ENCODE data around the gene WNT5A.
"Not testable (repeated sequence)": the region's sequence is repeated elsewhere in the genome, so short reads cannot be mapped to it uniquely, and the experiment has no call there.

Gene WNT5A

DNA sequence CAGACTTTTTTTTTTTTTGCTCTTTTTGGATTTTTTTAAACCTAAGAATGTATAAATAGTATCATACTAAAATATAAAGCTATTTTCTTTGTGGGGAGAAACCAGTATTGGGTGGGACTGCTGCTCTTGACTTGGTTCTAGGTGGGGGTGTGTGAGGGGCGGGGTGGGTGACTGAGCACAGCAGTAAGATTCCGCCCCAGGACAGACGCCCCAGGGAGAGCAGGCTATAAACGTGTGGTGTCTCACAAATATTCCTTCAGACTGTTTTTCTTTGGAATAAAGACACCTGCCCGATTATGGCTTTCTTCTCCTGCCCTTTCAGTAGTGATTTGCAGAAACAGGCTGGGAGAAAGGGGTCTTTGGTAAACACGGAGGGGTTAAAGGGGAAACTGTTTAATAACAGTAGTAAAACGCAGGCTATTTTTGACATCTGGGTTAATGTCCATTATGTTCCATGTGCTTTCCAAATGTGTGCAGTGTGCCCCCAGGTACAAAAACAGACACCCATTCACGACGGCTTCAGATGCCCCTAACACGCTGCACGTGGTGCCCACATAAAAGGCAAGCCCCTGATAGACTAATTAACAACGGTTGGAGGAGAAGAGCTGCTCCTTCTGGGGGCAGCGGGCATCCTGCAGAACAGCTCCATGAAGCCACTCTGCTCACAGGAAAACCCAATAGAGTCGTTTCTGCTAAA is 28.6 kb upstream of the WNT5A start:
- no peaks in the 10 kb centered on the region for H3K36me3 Mint-ChIP-seq (ENCODE audit: low read depth)
- no peaks in the 10 kb centered on the region for H3K4me1 Mint-ChIP-seq
- ATAC-seq (no peak), DNase-seq (no peak)
- H3K4me3 Mint-ChIP-seq, result no peak overlapping the region
- H3K9me3 Mint-ChIP-seq, result no peaks in the 10 kb centered on the region
- no peaks in the 10 kb centered on the region for H3K27me3 Mint-ChIP-seq
- H3K27ac Mint-ChIP-seq, result no peak overlapping the region

DNA sequence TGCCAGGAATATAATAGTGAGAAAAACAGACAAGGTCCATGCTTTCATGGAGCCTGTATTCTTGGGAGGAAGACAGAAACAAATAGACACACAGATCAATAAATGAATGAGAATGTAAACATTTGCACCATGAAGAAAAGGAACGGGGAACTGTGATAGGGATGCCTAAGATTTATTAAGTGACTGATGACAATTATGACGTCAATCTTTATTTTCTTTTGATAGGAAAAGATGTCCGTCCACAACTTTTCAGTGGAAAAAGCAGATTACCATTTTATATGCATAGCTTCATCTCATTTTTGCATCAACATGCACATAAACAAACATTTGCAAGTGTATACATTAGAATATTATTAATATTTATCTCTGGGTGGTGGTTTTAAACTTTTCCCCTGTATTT is 27.9 kb upstream of the WNT5A start:
- Mint-ChIP-seq H3K4me1 (no peaks in the 10 kb centered on the region), H3K9me3 (no peaks in the 10 kb centered on the region), H3K27me3 (no peaks in the 10 kb centered on the region), H3K4me3 (no peak overlapping the region), H3K27ac (no peak overlapping the region), H3K36me3 (ENCODE audit: low read depth) (no peaks in the 10 kb centered on the region)
- ATAC-seq (no peak), DNase-seq (no peak)

- ATAC-seq (no peak), DNase-seq (no peak)
- Mint-ChIP-seq H3K27ac (no peak overlapping the region), H3K4me3 (no peak overlapping the region), H3K9me3 (no peaks in the 10 kb centered on the region), H3K27me3 (no peaks in the 10 kb centered on the region), H3K36me3 (ENCODE audit: low read depth) (no peaks in the 10 kb centered on the region), H3K4me1 (no peaks in the 10 kb centered on the region)
These were observed 25.7 kb upstream of the WNT5A start for GRCh38 chr3:55512571-55513343.

DNA sequence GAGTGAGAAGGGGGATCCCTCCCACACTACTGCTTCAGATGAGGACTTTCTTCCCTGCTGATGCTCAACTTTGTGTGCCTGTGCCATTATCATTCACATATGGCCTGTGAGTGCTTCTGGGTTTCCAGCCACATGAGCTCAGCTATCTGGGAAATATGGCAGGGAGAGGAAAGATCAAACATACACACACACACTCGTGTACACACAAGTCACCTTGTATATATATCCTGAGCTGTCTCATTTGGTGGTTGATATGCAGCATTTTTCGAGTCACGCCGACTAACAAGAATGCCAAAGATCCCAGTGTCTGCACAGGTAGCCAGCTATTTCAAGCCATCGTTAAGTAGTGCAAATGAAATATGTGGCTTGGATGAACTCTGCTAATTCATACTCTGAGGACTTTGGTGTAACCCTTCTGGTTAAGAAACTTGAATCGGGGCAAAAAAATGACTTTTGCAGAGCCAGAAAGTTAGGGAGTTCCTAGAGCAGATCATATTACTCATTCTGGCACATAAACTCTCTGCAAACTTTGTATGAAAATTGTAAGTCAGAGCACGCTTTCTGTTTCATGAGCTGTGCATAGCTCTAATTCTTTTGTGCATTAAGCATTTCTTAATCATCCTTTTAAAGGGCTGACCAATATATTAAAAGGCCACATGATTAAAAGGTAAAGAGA is 24.9 kb upstream of the WNT5A start:
- ATAC-seq, result no peak
- Mint-ChIP-seq H3K27ac (no peak overlapping the region), H3K4me1 (no peaks in the 10 kb centered on the region), H3K27me3 (no peaks in the 10 kb centered on the region), H3K9me3 (no peaks in the 10 kb centered on the region), H3K36me3 (ENCODE audit: low read depth) (no peaks in the 10 kb centered on the region), H3K4me3 (no peak overlapping the region)
- no peak for DNase-seq

GRCh38 chr3:55508335-55508734 is 21.2 kb upstream of the WNT5A start:
- Mint-ChIP-seq H3K27ac (no peak overlapping the region), H3K27me3 (no peaks in the 10 kb centered on the region), H3K9me3 (no peaks in the 10 kb centered on the region), H3K4me3 (no peak overlapping the region), H3K4me1 (no peaks in the 10 kb centered on the region), H3K36me3 (ENCODE audit: low read depth) (no peaks in the 10 kb centered on the region)
- DNase-seq (no peak), ATAC-seq (no peak)

- no peaks in the 10 kb centered on the region for H3K36me3 Mint-ChIP-seq (ENCODE audit: low read depth)
- ATAC-seq (no peak), DNase-seq (no peak)
- no peak overlapping the region for H3K27ac Mint-ChIP-seq
- H3K4me1 Mint-ChIP-seq, result no peaks in the 10 kb centered on the region
- no peak overlapping the region for H3K4me3 Mint-ChIP-seq
- H3K27me3 Mint-ChIP-seq, result no peaks in the 10 kb centered on the region
- H3K9me3 Mint-ChIP-seq, result no peaks in the 10 kb centered on the region
These were observed 20.7 kb upstream of the WNT5A start for GRCh38 chr3:55507808-55508207.

GRCh38 chr3:55505776-55506175 is 18.7 kb upstream of the WNT5A start:
- Mint-ChIP-seq H3K9me3 (no peaks in the 10 kb centered on the region), H3K4me1 (no peaks in the 10 kb centered on the region), H3K27ac (no peak overlapping the region), H3K36me3 (ENCODE audit: low read depth) (no peaks in the 10 kb centered on the region), H3K4me3 (no peak overlapping the region), H3K27me3 (no peaks in the 10 kb centered on the region)
- DNase-seq (no peak), ATAC-seq (no peak)

DNA sequence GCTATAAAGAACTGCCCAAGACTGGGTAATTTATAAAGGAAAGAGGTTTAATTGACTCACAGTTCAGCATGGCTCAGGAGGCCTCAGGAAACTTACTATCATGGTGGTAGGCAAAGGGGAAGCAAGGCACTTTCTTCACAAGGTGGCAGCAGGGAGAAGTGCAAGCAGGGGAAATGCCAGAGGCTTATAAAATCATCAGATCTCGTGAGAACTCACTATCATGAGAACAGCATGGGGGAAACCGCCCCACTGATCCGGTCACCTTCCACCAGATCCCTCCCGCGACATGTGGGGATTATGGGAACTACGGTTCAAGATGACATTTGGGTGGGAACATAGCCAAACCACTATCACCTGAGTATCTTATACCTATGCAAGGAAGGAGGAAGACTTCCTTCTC is 18.0 kb upstream of the WNT5A start:
- not testable (repeated sequence) for H3K27ac Mint-ChIP-seq; H3K27me3 Mint-ChIP-seq; H3K4me3 Mint-ChIP-seq; H3K36me3 Mint-ChIP-seq (ENCODE audit: low read depth); H3K9me3 Mint-ChIP-seq; DNase-seq; H3K4me1 Mint-ChIP-seq; ATAC-seq

DNA sequence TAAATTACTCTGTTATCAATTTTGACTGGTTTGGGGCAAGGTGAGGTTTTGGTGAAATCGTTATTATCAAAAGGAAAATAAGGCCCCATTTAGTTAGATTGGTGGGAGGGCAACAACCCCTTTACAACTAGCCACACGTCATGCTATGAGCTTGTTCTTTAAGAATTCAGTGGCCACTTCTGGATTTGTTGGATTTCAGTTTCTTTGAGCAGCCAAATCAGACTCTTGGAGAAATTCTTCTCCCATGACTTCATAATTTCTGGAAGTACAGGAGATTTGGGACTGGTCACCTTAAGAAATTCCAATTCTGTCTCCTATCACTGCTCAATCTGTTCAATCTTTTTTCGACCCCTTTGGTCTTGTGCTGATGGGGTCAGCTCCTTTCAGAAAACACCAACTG is 14.8 kb upstream of the WNT5A start:
- H3K9me3 Mint-ChIP-seq, result no peaks in the 10 kb centered on the region

DNA sequence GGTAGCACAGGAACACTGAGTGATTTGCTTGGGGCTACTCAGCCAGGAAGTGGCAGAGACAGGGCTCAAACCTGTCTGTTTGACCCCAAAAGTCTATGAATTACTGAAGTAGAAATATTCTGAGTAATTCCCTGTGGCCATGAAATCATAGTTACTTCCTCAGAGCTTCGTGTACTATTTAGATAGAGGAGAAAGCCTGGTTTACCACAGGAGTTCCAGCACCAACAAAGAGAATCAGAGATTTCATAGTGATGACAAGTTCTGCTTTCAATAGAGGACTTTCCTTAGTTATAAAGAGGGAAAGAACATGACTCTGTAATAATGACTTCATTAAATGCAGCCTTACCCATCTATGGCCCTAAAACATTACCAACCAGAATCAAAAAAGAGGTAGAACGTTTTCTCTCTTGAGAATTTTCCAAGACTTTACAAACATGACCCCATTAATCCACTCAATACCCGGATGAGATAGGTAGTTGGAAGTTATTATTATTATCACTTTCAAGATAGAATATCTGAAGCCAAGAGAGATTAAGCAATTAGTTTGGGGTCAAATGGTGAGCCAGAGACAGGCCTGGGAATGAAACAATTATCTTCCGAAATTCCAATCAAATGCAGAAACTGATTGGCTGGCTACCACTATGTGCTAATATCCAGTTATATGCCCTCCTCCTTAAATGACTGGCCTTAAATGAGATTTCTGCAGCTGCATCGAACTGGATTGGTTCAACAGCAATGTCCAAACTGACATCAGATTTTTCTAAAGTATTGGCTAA is 13.6 kb upstream of the WNT5A start:
- no peak overlapping the region for H3K27ac Mint-ChIP-seq
- H3K4me1 Mint-ChIP-seq, result no peaks in the 10 kb centered on the region
- H3K9me3 Mint-ChIP-seq, result no peaks in the 10 kb centered on the region
- H3K4me3 Mint-ChIP-seq, result no peak overlapping the region
- no peaks in the 10 kb centered on the region for H3K36me3 Mint-ChIP-seq (ENCODE audit: low read depth)
- ATAC-seq, result no peak
- H3K27me3 Mint-ChIP-seq, result no peaks in the 10 kb centered on the region
- DNase-seq, result no peak

More for the DNA sequence above, 14.8 kb upstream of the WNT5A start:
- Mint-ChIP-seq H3K4me1 (no peaks in the 10 kb centered on the region), H3K4me3 (no peak overlapping the region), H3K27me3 (no peaks in the 10 kb centered on the region), H3K36me3 (ENCODE audit: low read depth) (no peaks in the 10 kb centered on the region), H3K27ac (no peak overlapping the region)
- DNase-seq (no peak), ATAC-seq (no peak)

DNA sequence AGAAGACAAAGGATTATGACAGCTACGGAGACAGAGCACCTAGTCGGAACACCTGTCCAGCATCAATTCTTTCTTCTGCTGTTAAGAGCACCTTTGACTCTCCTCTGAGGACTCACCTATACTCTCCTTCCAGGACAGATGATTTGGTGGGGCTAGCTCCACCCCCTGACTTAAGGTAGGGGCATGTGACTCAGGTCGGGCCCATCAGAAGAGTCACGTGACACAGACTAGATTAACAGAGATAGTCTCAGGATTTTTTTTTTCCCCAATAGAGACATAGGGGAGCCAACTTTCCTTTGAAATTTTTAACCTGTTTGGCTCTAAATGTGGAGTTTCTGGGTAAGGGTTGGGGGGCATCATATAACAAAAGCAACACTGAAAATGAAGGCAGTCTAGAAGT is 11.4 kb upstream of the WNT5A start:
- H3K9me3 Mint-ChIP-seq, result no peaks in the 10 kb centered on the region
- ATAC-seq (no peak), DNase-seq (no peak)
- H3K4me3 Mint-ChIP-seq, result no peak overlapping the region
- H3K4me1 Mint-ChIP-seq, result no peaks in the 10 kb centered on the region
- no peak overlapping the region for H3K27ac Mint-ChIP-seq
- no peaks in the 10 kb centered on the region for H3K36me3 Mint-ChIP-seq (ENCODE audit: low read depth)
- H3K27me3 Mint-ChIP-seq, result no peaks in the 10 kb centered on the region

GRCh38 chr3:55497250-55497649 is 10.1 kb upstream of the WNT5A start:
- Mint-ChIP-seq H3K36me3 (ENCODE audit: low read depth) (no peaks in the 10 kb centered on the region), H3K27me3 (peaks cover 4% of the 10 kb centered on the region), H3K9me3 (no peaks in the 10 kb centered on the region), H3K27ac (no peak overlapping the region), H3K4me3 (no peak overlapping the region), H3K4me1 (no peaks in the 10 kb centered on the region)
- ATAC-seq (no peak), DNase-seq (no peak)

GRCh38 chr3:55494976-55495375 is 7.9 kb upstream of the WNT5A start:
- Mint-ChIP-seq H3K27me3 (peaks cover 9% of the 10 kb centered on the region), H3K36me3 (ENCODE audit: low read depth) (no peaks in the 10 kb centered on the region), H3K9me3 (no peaks in the 10 kb centered on the region), H3K4me1 (no peaks in the 10 kb centered on the region), H3K27ac (no peak overlapping the region), H3K4me3 (no peak overlapping the region)
- no peak for ATAC-seq
- DNase-seq, result no peak

GRCh38 chr3:55492976-55493375 is 5.9 kb upstream of the WNT5A start:
- Mint-ChIP-seq H3K27me3 (peaks cover 27% of the 10 kb centered on the region), H3K4me3 (no peak overlapping the region), H3K27ac (no peak overlapping the region), H3K9me3 (no peaks in the 10 kb centered on the region), H3K4me1 (peaks cover 3% of the 10 kb centered on the region), H3K36me3 (ENCODE audit: low read depth) (no peaks in the 10 kb centered on the region)
- no peak for ATAC-seq
- DNase-seq, result no peak
